A673 (cell line): ENCODE data around the gene ZNF577.

Experiments
- EZH2 ChIP-seq: fragments of 200-600 bp; sonication (generic); IDR thresholded peaks from 2 replicates; pipeline ENCODE4 v1.6.1; 2017; ENCODE audit warnings: borderline replicate concordance, low read depth, mild to moderate bottlenecking, mixed read lengths, antibody characterized with exemption, low read length; ENCODE audit not compliant: poor library complexity, severe bottlenecking
- TF ChIP-seq, protein P1 (sequence below): fragments of 300-800, 200-600 bp; sonication (generic); conservative IDR thresholded peaks from 2 replicates; pipeline ENCODE4 v1.5.1; 2017; ENCODE audit warnings: low read depth, mild to moderate bottlenecking, antibody characterized with exemption, low read length, moderate library complexity, mixed read lengths

GRCh38 chr19:51926426-51926783, 38.7 kb upstream of the ZNF577 start:
- TF ChIP-seq, protein P1, sequence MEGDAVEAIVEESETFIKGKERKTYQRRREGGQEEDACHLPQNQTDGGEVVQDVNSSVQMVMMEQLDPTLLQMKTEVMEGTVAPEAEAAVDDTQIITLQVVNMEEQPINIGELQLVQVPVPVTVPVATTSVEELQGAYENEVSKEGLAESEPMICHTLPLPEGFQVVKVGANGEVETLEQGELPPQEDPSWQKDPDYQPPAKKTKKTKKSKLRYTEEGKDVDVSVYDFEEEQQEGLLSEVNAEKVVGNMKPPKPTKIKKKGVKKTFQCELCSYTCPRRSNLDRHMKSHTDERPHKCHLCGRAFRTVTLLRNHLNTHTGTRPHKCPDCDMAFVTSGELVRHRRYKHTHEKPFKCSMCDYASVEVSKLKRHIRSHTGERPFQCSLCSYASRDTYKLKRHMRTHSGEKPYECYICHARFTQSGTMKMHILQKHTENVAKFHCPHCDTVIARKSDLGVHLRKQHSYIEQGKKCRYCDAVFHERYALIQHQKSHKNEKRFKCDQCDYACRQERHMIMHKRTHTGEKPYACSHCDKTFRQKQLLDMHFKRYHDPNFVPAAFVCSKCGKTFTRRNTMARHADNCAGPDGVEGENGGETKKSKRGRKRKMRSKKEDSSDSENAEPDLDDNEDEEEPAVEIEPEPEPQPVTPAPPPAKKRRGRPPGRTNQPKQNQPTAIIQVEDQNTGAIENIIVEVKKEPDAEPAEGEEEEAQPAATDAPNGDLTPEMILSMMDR = no peak
- no peak for TF ChIP-seq EZH2
